SH-SY5Y (cell line): ENCODE data around the gene SERPINI1.

Experiments
- GATA2 ChIP-seq: IDR thresholded peaks from 2 replicates; pipeline ENCODE4 v1.6.1; 2011; ENCODE audit warnings: mild to moderate bottlenecking, low read depth, low read length
- GATA3 ChIP-seq: IDR thresholded peaks from 2 replicates; pipeline ENCODE4 v1.6.1; 2011; ENCODE audit warnings: low read depth, mild to moderate bottlenecking, low read length, moderate library complexity

The SERPINI1 gene, protein sequence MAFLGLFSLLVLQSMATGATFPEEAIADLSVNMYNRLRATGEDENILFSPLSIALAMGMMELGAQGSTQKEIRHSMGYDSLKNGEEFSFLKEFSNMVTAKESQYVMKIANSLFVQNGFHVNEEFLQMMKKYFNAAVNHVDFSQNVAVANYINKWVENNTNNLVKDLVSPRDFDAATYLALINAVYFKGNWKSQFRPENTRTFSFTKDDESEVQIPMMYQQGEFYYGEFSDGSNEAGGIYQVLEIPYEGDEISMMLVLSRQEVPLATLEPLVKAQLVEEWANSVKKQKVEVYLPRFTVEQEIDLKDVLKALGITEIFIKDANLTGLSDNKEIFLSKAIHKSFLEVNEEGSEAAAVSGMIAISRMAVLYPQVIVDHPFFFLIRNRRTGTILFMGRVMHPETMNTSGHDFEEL

DNA sequence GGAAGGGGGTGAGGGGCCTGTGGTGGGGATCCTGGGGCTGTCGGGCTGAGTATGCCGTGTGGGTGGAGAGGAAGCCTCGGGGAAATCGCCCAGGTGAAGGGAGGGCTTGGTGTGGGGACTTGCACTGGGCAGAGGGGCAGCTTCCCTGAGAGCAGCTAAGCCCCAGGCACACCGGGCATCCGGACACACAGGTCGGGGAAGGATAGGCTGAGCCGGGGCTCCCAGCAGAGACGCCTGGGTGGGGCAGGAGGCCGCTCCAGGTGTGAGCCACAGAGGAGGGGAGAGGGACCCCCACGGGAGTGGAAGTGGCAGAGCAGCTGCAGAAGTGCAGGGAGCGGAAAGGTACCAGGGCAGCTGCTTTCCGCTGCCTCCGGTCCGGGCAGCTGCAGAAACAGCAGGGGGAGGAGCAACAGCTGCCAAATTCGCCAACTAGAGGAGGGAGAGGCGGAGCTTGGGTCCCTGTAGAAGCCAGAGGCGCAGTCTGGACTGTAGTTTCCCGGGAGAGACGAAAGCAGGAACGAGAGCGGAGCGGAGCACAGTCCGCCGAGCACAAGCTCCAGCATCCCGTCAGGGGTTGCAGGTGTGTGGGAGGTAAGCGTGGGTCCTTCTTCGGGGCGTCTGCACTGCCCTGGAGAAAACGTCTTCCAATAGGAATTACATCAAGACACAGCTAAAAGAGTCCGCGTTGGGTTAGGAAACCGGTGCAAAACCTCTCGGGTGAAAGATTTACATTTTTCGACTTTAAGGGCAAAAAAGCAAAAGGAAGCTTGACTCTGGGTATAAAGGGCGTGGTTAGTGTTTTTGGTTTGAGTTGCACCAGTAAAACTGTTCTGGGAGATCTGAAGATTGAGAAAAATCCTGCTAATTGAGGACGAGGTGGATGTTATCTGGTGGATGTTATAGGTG, at the start of gene SERPINI1:
Gene SERPINI1, plus strand, starts transcription at position 489 of the 906 bp plus-strand sequence. CDS start 53,408 bp downstream, outside the sequence.
- TF ChIP-seq GATA3 (no peak), GATA2 (no peak)

DNA sequence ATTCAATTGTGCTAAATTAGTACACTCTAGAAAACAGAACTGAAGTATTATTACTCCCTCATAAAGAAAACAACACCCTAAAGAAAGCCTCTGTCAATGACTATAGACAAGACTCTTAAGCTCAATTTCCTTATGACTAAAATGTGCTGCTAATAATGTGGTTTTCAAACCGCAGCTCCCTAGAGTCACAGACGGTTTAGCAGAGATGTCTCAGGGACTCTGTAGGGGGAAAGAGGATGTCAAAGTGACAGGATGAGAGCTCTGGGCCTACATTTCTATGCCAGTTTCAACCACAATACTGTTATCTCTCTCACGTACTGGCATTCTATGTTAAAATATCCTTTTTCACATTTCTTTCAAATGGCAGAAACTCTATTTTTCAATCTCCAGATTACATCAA, 44.2 kb upstream of the SERPINI1 start:
- no peak for TF ChIP-seq GATA3
- no peak for TF ChIP-seq GATA2

DNA sequence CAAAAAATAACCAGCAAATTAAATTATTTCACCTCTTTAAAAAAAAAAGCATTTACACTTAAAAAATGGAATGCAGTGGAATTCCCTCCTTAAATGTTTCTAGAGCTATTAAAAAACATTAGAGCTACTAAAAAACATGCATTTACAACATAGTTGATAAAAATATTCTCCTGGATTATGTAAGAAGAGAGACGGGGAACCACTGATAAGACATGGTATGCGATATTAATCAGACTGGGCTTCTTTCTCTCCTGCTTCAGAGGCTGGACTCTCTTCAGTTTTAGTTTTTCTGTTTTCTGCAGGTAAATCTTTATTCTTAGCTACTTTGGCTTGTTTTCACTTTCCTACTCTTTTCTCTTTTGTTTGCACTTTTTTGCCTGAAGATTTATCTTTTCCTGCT, 41.4 kb upstream of the SERPINI1 start:
- TF ChIP-seq GATA3 (no peak), GATA2 (no peak)

DNA sequence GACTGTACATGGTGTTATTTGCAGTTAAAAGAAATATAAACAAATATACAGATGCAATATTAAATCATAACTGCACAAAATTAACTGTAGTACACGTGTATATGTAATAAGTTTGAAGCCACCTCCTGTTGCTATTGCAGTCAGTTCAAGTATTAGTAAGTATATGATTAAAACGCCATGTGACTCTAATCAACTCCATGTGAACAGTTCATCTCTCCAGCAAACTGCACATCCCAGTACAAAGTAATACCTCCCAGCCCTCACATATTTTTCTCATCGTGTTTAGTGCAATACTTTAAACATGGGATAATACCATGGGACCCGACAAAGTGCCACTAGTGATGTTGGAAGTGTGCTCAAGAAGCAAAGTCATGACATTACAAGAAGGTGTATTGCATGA, 35.5 kb upstream of the SERPINI1 start:
- no peak for TF ChIP-seq GATA2
- no peak for TF ChIP-seq GATA3

DNA sequence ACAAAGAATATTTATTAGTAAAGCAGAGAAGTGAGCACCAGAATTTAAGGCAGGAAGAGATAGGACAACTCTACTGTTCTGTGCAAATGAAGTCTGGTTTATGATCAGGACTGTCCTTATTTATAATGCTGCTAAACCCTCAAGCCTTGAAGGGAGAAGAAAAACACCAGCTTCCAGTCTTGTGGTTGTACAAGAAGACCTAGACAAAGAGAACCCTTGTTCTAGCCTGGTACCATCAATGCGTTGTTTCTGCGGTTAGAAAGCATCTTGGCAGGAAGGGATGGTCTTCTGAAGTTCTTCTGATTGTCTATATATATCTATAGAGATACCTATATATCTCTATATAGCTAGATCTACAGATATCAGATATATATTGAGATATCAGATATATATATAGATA, 34.6 kb upstream of the SERPINI1 start:
- TF ChIP-seq GATA2: no peak

DNA sequence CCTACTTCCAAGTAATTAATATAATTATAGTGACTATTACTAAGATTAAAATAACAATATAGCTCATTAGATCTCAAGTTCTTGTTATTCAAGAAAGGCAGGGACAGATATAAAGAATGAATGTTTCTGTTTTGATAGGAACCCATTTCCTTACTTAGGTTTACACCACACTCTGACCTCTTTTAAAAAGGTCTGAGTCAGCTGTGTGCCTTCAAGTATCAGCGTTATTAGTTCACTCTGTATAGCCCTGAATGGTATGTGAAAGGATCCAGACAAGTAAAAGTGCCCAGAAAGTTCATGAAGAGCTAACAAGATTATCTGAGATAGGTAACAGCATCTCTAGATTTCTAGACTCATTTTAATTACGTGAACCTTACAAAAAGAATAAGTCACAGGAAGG, 29.7 kb upstream of the SERPINI1 start:
- TF ChIP-seq GATA2: no peak
- TF ChIP-seq GATA3: no peak

DNA sequence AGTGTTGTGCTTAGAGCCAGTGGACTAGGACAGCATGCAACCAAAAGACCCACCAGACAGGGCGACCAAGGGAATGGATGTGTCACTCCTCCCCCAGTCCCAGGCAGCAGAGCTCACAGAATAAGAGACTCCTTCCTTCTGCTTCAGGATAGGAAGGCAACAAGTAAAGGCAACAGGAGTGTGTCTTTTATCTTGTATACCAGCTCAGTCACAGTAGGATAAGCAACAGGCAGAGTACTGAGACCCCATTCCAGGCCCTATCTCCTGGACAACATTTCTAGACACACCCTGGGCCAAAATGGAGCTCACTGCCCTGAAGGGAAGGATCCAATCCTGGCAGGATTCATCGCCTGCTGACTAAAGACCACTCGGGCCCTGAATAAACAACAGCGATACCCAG, 25.8 kb upstream of the SERPINI1 start:
- TF ChIP-seq GATA2: no peak
- TF ChIP-seq GATA3: no peak

DNA sequence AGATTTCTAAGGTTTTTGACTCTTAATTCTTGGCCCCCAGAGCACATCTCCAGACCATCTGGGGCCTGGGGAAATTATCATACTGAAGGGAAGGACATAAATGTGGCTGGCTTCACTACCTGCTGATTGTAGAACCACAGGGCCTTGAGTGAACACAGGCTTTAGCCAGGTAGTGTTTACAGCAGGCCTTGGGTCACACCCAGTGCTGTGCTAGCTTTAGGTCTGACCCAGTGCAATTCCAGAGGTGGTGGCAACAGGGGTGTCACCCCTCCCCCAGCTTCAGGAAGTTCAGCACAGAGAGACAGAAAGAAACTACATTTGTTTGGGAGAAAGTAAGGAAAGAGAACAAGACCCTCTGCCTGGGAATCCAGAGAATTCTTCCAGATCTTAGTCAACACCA, 25.0 kb upstream of the SERPINI1 start:
- TF ChIP-seq GATA2 (no peak), GATA3 (no peak)

DNA sequence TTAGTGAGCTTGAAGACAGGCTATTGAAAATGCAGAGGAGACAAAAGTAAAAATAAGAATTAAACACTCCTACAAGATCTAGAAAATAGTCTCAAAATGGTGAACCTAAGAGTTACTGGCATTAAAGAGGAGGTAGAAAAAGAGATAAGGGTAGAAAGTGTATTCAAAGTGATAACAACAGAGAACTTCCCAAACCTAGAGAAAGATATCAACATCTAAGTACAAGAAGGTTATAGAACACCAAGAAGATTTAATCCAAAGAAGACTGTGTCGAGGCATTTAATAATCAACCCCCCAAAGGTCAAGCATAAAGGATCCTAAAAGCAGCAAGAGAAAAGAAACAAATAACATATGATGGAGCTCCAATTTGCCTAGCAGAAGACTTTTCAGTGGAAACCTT, 24.1 kb upstream of the SERPINI1 start:
- no peak for TF ChIP-seq GATA3
- TF ChIP-seq GATA2: no peak

DNA sequence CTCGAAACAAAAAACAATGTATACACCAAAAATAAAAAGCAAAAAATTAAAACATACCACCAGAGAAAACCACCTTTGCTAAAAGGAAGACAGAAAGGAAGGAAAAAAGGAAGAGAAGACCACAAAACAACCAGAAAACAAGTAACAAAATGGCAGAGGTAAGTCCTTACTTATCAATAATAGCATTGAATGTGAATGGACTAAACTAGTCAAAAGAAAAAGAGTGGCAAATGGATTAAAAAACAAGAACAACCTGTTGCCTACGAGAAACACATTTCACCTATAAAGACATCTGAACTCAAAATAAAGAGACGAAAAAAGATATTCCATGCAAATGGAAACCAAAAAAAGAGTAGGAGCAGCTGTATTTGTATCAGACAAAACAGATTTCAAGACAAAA, 23.1 kb upstream of the SERPINI1 start:
- no peak for TF ChIP-seq GATA2
- no peak for TF ChIP-seq GATA3

DNA sequence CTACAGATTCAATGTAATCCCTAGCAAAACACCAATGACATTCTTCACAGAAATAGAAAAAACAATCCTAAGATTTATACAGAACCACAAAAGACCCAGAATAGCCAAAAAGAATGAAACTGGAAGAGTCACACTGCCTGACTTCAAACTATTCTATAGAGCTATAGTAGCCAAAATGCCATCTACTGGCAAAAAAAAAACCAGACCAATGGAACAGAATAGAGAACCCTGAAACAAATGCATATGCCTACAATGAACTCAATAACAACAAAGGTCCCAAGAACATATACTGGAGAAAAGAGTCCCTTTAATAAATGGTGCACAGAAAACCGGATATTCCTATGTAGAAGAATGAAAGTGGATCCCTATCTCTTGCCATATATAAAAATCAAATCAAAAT, 20.6 kb upstream of the SERPINI1 start:
- no peak for TF ChIP-seq GATA2
- TF ChIP-seq GATA3: no peak

DNA sequence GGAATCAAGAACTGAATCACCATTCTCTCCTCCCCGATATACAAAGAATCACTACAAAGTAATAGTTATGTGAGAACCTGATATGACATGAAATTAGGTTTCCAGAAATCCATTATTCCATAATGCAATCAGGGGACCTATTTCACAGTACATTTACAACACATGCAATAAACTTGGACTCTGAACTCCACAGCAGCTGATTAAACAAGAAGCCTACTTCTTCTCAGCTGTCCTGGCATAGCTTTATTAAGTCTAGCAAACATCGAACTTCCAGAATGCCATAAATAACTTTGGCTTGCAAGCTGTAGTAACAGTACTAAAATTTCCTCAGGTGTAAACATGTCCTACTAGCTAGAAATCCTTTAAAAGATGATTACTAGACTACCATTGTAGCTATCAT, 18.6 kb upstream of the SERPINI1 start:
- TF ChIP-seq GATA3: no peak
- no peak for TF ChIP-seq GATA2

DNA sequence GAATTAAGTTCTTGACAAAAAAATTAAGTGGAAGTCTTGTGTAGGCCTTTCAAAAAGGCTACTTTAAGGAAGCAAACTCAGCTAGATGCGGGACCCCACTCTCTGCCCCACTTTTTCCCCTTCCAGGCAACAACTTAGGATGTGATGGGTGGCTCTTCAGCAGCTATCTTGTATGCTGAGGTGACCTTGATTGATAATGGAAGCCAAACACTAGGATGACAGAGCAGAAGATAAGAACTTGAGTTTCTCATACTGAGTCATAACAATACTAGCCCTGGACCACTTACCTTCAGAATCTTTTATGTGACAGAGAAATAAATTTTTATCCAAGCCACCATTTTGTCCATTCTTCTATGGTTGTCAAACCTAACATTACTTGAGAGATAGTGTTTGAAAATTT, 16.9 kb upstream of the SERPINI1 start:
- no peak for TF ChIP-seq GATA2
- no peak for TF ChIP-seq GATA3

DNA sequence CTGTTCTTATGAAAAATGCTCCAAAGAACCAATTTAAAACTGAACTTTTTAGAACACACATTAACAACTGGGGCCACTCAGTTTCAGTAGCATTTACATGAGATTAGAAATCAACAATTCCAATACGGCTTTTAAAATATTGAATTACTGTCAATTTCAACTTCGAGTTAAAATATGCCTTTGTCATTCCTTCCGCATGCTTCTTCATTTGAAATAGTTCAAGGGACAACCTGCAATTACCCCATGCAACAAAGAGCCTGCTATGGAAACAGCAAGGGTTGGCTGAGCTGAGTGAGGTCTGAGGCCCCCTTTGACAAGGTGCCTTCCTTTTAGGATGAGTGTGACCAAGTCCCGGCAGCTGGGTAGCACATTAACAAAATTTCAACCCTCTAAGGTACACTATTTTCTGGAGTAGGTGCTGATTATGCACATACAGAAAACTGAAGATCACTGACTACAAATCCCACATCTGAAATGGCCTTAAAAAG, 12.5 kb upstream of the SERPINI1 start:
- no peak for TF ChIP-seq GATA3
- TF ChIP-seq GATA2: no peak
